ENCODE measurements around the gene ISCA2.

ISCA2 gene

DNA sequence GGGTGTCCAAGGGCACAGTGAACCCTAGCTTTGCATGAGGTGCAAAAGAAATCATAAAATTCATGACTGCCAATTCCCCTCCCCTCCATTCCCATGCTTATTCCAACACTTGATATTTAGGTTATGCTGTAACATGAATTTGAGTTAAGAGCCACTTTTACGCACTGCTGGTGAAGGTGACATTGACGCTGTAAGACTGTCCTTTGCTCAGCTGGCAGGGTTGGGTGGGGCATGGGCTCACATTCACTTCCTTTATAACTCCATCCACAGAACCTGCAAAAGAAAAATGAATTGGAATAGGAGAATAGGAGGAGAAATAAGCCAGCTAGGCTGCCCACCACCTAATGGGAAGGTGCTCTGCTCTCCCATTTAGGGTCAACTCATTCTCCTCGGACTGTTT, 7.4 kb upstream of the ISCA2 start:
- TF ChIP-seq, protein P1, sequence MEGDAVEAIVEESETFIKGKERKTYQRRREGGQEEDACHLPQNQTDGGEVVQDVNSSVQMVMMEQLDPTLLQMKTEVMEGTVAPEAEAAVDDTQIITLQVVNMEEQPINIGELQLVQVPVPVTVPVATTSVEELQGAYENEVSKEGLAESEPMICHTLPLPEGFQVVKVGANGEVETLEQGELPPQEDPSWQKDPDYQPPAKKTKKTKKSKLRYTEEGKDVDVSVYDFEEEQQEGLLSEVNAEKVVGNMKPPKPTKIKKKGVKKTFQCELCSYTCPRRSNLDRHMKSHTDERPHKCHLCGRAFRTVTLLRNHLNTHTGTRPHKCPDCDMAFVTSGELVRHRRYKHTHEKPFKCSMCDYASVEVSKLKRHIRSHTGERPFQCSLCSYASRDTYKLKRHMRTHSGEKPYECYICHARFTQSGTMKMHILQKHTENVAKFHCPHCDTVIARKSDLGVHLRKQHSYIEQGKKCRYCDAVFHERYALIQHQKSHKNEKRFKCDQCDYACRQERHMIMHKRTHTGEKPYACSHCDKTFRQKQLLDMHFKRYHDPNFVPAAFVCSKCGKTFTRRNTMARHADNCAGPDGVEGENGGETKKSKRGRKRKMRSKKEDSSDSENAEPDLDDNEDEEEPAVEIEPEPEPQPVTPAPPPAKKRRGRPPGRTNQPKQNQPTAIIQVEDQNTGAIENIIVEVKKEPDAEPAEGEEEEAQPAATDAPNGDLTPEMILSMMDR (conservative IDR thresholded peaks at IDR 0.05), result no peak
- no peak overlapping the region for H3K27ac ChIP-seq

DNA sequence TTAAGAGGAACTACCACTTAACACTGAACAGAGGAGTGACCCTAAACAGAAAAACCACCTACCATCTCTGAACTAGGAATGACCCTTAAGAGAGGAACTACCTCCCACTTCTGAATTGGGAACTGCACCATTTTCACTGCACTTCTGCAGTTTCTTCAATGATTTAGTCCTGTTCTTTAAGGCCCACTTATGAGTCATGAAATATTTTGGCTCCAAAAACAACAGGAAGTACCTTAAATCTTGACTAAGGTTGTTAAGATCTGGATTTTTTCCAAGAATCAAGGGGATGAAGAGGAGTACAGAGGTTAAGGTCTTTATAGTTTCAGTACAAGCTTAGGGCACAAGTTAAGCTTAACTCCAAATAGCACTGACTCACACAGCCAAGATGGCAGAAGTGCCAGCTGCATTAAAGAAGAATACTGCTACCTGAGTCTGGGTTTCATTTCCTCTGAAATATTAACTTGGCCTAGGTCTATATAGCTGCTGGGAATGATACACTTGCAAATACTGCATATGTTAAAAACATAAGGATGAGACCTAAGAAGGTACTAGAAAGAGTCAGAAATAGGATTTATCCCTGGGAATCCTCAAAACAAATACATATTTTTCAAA, 4.7 kb upstream of the ISCA2 start:
- no peak overlapping the region for H3K27ac ChIP-seq
- TF ChIP-seq, protein P1 (conservative IDR thresholded peaks at IDR 0.05), result no peak
- no peak for TF ChIP-seq ZFX (IDR thresholded peaks at IDR 0.05)

DNA sequence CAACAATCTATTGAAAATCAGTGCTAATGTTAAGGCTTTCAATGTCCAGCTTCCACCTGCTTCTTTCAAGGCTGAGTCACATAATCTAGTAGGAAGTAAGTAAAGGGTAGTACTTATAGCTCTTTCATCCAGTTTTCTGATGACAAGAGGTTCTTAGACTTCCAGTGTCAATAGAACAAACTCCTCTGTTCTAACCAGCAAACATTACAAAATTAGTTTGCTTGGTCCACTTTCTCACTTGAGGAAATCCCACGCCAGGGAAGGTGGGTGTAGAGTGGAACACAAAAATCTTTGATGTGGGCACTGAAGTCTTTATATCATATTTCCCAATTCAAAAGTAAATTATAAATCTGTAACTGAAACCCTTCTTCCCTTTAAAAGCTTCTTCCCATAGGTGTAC, 3.1 kb upstream of the ISCA2 start:
- TF ChIP-seq ZFX (IDR thresholded peaks at IDR 0.05), result no peak
- TF ChIP-seq, protein P1 (conservative IDR thresholded peaks at IDR 0.05), result no peak
- H3K27ac ChIP-seq, result no peak overlapping the region

- peak overlapping the region; percentile 70 for H3K27ac ChIP-seq
- TF ChIP-seq, protein P1 (conservative IDR thresholded peaks at IDR 0.05), result peak; percentile 73
- TF ChIP-seq ZFX (IDR thresholded peaks at IDR 0.05), result no peak
Observed at GRCh38 chr14:74491956-74492775, 1.4 kb upstream of the ISCA2 start.

GRCh38 chr14:74492776-74493342, 706 bp upstream of the ISCA2 start, which contains the start of gene NPC2:
Gene NPC2 (minus strand): TSS chr14:74493305. CDS start chr14:74493274, 31 bp downstream.
- TF ChIP-seq, protein P1 (conservative IDR thresholded peaks at IDR 0.05), result no peak
- TF ChIP-seq ZFX (IDR thresholded peaks at IDR 0.05), result no peak
- peak within 1 kb of the TSS; percentile 94 for H3K27ac ChIP-seq

- H3K27ac ChIP-seq, result no peak overlapping the region
- no peak for TF ChIP-seq ZFX (IDR thresholded peaks at IDR 0.05)
- TF ChIP-seq, protein P1 (conservative IDR thresholded peaks at IDR 0.05), result no peak
Observed at GRCh38 chr14:74495356-74495755, 1.8 kb downstream of the ISCA2 start.

Measured in C4-2B (cell line).